GM19043 (cell line): ENCODE data around the gene ANKRD11.
"Not testable (repeated sequence)": the region's sequence is repeated elsewhere in the genome, so short reads cannot be mapped to it uniquely, and the experiment has no call there.

ENCODE experiments used
- ATAC-seq: cut with Tn5 transposase; IDR thresholded peaks from one replicate; pipeline ENCODE4 v1.9.1; 2021; ENCODE audit warnings: low read depth; ENCODE audit not compliant: unreplicated experiment

ANKRD11 gene

DNA sequence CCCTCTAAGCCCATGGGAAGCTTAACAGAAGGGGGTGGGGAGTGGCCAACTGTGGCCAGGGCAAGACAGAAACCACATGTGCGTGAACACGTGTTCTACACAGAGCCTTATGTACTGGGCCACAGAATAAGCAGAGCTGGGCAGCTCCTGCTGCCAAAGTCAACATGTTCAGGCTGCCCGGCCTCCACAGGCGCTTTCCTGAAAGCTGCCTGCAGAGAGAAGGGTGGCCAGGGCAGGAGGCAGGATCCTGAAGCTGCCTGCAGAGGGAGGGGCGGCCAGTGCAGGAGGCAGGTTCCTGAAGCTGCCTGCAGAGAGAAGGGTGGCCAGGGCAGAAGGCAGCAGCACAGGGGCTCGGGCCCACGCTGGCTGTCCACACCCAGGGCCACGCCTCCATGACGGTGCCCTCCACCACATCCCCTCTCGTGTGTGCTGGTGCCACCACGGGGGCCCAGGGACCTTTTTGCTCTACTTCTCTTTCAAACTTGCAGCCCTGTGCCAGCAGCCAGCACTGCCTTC lies 79.5 kb downstream of the ANKRD11 start:
- ATAC-seq = no peak

DNA sequence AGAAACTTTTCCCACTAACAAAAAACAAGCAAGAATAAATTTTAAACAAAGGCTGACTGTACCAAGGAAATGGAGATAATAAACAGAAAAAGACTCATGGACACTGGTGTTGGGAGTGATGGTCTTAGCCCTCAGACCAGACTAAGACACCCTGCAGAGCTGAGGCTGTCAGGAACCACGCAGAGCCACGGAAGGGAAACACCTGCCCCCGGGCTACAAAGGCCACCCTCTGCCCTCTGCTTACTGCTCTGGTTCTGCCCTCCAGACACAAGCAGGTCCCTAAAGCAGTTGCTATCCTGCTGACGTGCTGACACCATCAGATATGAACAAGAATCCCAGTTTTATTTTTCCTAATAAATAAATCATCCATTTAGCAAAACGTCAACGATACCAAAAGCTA lies 80.0 kb downstream of the ANKRD11 start:
- no peak for ATAC-seq

DNA sequence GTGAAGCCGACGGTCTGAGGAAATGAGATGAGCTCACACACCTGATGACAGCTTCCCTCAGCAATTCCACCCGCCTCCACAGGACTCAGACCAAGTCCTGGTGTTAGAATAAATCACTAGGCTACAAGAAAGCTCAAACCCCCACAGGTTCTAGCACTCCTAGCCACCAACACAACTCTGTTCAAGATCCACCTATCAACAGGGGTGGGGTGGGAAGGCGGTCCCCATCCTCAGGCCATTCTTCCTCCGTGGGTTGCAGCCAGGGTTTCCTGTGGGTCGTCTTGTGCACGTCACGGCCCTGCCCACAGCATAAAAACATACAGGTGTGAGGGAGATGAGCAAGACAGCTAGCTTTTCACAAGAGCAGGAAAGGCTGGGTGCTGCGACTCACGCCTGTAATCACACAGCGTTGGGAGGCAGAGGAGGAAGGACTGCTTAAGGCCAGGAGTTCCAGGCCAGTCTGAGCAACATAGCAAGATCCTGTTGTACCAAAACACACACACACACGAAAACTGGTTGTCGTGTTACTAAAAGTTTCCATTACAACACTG lies 81.1 kb downstream of the ANKRD11 start:
- ATAC-seq = no peak

DNA sequence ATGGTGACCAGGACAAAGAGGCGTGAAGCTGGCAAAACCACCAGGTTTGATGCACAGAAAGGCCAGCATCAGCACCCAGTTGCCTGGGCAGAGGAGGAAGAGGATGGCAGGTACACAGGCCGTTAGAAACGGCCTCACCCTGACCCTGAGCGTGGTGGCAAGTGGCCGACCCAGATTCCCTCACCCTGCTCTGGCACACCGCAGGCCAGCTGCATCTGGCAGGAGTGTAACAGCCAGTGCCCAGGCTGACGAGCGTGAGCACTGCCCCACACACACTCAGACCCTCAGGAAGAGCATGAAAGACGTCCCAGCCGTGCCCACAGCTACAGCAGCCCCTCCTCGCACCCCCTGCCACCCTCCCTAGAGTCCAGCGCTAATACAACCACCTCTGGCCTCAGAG lies 82.0 kb downstream of the ANKRD11 start:
- no peak for ATAC-seq

DNA sequence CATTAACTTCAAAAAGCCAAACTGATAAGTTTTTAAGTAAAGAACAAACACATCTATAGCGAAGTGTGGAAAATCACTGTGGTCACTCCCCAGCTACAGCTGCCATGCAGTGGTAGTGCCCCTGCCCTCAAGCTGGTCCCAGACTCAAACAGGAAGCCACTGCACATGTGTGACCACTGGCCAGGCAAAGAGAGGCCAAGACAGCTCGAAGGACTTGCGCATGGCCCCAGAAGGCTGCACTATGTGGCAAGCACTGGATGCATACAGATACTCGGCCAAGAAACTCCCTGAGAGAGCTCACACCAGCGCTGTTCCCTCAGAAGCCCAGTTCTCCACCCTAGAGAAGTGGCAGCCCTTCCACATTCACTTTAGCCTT lies 82.4 kb downstream of the ANKRD11 start:
- no peak for ATAC-seq

DNA sequence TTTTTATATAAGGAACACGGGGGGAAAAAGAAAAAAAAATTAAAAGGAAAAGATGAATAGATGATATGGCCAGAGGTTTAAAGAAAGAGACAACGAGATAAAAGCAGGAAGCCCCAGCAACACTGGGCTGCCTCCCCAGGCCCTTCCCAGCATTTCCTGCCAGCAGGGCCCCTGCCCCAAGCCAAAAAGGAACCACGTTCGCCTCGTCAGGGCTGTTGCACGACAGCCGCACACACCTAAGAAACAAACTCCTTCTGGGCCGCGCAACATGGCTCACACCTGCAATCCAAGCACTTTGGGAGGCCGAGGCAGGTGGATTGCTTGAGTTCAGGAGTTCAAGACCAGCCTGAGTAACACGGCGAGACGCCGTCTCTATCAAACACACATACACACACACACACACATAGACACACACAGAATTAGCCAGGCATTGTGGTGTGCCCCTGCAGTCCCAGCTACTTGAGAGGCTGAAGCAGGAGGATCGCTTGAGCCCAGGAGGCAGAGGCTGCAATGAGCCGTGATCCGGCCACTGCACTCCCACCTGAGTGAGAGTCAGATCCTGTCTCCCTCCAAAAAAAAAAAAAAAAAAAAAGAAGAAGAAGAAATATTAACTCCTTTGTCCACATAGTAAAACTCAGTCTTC lies 83.0 kb downstream of the ANKRD11 start:
- ATAC-seq = no peak

DNA sequence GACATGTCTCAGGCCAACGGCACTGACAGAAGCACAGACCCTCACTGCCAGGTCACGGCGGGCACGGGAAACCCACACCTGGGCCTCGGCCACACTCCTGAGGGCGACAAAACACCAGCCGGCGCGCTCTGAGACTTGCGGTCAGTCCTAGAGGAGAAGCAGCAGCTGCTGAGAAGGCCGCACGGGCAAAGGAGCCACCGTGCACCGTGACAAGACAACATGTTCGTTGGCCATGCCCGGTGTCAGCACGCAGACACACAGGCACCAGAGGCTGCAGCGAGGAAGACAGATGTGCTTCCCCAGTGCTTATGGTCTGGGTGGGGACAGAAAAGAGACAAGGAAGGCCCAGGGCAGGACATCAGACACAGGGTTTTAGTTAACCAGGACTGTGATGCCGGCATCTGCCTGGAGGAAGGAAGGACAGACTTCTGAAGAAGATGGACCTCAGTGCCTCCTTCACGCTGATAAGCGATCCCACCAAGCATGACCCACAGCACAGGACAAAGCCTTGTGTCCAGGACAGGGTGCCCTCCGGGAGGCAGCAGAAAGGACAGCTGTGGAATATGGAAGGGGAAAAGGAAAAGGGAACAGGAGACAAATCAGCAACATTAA lies 84.0 kb downstream of the ANKRD11 start:
- no peak for ATAC-seq

DNA sequence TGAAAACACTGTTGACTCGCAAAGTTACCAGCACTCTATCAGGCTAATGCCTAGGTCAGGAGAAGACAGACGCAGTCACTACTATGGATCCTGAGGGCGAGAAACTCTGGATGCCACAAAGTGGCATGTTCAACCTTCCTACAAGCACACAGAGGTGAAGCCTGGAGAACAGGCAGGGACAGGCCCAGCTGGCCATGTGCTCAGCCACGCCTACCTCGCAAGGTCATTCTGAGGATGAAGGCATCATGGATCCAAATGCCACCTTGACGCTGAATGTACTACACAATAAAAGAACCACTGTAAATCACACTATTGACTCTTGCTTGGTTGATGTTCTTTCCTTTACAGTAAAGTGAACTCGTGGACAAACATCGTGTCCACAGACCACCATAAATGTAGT lies 85.8 kb downstream of the ANKRD11 start:
- no peak for ATAC-seq

DNA sequence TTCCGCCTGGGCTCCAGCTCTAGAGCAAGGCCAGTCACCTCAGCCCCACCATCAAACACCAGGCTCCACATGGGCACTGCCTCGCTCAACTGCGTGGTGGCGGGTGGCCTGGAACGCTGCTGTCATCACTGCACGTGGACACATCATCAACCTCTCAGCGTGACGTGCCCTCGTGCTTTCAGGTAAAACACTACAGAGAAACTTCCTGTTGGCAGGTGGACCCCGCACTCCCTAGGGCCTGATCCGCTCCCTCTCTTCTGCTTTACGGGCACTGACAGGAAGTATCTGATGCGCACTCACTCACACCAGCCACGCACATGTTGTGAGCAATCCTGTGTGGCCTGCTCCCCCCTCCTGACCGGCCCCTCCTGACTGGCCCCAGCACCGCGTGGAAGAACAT lies 87.4 kb downstream of the ANKRD11 start:
- ATAC-seq = no peak

DNA sequence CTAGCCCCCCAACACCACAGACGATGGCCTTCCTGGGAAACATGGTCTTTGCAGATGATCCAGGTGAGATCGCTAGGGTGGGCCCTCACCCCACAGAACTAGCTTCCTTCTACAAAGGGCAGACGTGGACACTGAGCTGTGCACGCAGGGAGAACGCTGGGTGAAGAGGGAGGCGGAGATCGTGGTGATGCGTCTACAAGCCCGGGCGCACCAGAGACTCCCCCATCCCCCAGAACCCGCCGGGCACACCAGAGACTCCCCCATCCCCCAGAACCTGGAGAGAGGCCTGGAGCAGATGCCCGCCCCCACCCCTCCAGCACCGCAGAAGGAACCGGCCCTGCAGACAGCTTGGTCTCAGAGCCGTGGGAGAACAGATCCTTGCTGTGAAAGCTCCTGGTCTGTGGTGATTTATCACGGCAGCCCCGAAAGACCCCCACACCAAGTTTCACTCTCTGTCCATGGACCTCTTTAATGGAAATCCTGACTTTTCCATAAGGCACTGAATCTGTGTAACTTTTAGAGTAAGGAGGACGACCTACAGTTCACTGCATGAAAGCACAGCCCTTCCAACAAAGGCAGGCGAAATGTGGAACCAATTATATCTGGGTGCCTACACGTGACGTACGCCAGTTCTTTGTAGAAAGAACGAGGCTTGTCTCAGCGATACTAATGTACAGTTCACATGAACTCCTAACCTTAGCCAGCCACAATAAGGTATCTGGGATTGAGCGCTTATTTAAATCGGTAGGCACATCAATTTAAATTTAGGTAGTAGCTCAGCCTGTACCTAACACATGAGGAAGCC lies 88.5 kb downstream of the ANKRD11 start:
- no peak for ATAC-seq

DNA sequence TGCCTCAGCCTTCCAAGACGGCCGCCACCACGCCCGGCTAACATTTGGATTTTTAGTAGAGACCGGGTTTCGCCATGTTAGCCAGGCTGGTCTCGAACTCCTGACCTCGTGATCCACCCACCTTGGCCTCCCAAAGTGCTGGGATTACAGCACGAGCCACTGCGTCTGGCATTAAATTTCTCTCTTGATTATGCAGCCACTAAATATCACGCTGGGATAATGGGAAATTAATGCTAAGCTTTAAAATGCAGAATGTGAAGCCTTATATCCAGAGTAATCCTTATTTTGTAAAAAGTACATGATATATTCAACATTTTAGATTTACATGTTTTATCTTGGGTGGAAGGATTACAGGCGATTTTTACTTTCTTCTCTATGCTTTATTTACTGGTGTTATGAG lies 89.2 kb downstream of the ANKRD11 start:
- no peak for ATAC-seq

DNA sequence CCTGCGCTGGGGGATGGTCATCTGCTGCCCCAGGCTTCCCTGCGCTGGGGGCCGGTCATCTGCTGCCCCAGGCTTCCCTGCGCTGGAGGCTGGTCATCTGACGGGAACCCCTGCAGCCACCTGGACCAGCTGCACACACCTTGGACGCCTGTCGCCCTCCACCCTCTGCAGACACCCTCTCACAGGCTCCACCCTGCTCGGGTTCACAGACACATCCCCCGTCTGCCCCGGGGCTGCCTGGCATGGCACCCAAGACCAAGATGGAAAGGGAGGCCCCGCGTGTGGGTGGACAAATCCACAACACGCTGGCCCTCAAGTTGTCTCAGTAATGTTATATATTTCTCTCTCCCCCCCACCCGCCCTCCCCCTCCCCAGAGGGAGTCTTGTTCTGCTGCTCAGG lies 89.6 kb downstream of the ANKRD11 start:
- no peak for ATAC-seq

DNA sequence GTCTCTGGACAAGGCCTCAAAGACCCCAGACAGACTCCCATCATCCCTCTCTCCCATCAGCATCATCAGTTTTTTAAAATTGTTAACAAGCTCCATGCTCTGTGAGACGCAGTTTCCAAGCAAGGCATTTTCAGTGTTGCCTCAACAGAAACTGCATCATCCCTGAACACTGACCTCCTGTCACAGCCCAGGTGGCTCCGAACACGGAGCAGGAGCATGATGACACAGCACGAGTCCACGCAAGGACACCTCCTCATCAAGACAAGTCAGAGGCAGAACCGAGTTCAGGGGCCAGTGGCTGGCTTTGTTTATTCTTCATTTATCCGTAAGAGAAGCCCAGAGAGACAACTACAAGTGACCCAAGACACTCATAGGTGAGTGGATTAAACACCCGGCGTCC lies 91.4 kb downstream of the ANKRD11 start:
- ATAC-seq = no peak

DNA sequence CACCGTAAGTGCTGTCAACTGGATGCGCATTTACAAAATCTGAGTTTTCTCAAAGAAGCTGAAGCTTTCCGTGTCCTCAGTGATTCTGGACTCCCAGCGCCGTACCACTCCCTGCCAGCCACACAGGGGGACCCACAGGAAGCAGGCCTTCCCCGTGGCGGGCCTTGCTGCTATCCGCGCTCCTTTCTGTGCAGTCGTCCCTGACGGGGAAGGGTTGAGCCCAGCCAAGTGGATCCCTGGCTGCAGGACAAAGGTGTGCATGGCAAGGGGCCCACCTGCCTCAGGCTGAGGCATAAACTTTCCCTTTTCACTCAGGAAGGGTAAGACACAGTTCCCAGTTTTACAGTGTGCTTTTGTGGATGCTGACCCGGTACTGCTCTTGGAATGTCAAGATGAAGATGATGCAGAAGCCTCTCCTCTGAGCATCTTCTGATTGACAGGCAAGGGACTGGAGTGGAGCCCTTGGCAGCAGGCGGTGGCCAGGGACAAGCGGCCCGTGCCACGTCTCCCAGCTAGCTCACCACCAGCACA lies 93.0 kb downstream of the ANKRD11 start:
- no peak for ATAC-seq

DNA sequence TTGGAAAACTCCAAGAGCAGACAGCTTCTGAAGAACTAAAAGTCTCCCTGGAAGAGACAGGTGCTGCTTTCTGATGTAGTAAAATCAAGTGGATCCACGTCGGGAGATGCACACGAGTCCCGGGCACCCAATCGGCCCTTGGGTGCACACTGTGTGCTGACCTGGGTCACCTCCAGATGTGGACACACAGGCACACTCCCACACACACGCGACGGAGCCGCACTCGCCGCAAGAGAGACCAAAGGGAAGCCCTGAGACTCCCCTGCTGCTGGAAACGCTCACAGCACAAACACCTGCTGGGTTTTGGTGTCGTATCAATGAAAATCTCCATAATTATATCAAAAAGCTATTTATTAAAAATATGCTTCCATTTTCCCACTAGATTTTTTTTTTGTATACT lies 94.2 kb downstream of the ANKRD11 start:
- no peak for ATAC-seq

DNA sequence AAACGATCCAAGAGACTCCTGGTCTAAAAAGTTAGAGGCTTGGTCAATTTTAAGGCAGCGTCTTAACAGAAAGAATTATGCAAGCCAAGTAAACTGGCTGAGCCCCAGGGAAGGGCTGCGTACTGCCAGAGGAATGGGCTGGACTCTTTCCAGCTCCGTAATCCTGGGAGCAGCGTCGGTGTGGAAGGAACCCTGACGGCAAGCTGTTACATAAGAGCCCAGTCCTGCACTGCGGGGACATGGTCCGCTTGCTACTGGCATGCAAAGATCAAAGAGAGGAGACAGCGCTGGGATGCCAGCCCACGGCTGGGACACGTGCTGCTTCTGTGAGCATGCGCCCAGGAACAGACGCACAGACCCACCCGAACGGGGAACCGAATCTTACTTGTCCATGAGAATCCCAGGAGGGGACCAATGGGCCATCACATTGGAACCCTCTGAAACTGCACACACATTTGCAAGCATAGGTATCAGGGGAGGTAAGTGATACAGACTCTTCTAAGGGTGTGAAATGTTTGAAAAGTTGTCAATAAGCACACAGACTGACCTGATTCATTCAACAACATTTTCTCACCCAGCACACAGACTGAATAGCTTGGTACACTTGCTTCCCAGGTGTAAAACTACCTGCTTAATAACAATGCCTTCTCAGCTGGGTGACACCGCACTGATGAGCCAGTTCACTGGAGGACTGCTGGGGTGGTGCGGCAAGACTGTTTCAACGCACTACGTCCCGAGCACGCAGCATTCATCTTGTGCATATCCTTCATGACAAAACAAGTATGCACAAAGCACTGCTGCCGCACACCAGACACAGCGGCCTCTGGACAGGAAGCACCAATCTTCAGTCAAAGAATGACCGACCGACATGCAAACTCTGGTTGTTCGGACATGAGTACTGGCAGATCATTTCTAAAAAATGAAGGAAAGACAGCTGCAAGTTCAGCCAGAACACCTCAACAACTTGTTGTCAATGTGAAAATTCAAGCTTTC lies 94.9 kb downstream of the ANKRD11 start:
- ATAC-seq = no peak

DNA sequence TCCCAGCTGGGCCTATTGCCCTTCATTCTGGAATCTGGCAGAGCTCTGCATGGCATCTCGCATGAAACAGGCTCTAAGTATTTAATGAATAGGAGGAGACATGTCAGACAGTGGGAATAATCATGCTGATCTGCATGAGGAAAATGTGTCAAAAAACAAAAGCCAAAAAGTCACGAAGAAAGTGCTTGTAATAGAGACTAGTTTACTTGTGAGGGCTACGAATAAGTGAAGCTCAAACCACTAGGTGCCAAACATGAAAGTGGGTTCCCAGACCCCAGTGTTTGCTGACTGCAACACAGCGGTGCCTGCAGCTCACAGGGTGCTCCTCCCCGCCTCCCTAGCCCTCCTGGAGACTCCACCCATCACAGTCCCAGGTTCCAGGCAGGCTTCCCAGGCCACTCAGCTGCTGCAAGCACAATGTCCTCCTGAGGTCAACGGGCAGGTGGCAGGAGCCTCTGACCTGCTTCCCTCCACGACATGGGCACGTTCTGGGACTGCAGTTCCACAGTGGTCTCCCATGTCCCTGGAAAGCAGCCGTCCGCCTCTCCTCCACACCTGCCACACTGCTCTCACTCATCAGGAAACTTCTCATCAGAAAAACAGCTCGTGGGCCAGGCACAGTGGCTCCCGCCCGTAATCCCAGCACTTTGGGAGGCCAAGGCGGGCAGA lies 96.5 kb downstream of the ANKRD11 start:
- ATAC-seq = no peak

DNA sequence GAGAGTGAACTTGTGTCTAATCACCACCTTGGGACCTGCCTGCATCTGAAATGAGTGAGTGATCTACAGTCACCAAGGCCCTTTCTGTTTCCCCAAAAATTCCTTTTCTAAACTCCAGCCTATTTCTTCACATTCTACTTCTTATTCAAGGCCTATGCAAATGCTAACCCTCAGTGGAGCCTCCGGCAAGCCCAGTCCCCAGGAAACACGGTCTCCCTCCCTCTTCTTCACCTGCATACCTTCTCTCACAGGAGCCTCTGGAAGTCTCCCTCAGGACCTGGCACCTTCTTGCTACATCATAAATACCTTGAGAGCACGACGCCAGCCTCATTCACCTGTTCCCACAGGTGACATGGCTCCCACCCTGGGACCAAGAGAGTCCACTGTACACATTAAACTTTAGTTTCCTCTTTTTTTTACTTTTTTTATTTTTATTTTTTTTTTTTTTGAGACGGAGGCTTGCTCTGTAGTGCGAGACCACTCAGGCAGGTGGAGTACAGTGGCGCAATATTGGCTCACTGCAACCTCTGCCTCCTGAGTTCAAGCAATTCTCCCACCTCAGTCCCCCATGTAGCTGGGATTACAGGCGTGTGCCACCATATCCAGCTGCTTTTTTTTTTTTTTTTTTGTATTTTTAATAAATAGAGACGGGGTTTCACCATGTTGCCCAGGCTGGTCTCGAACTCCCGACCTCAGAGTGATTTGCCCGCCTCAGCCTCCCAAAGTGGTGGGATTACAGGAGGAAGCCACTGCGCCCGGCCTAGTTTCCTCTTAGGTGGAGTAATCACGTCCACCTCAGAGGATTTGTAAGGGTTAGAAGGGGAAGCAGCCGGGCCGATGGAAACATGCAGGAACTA lies 97.3 kb downstream of the ANKRD11 start:
- no peak for ATAC-seq

DNA sequence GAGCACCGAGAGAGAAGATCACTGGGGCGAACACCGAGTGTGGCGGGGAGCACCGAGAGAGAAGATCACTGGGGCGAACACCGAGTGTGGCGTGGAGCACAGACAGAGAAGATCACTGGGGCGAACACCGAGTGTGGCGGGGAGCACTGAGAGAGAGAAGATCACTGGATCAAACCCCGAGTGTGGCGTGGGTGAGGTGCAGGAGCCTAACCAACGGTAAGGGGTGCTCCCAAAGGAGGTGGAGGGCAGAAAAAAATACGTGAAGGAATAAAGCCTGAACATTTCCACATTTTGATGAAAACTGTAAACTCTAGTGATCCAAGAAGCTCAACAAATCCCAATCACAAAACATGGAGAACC lies 100.2 kb downstream of the ANKRD11 start:
- ATAC-seq = not testable (repeated sequence)
